Smooth muscle cell (in vitro differentiated cells): Measurements from ENCODE around the gene FOXO6. TPM values are rescaled to one million over a fixed set of nuclear protein-coding genes. Genes with fewer than 3 reads are reported as not detected.
A peak's percentile ranks its signal among the peaks of the same experiment; 100 is the strongest.

Experiments used
- DNase-seq: peaks from one replicate; lab custom pipeline; 2025; ENCODE audit not compliant: unreplicated experiment; lab: John Stamatoyannopoulos, UW
- H2AFZ ChIP-seq: fragments of 200-600 bp; sonication (generic); 2 replicates; pipeline ENCODE4 v1.6.0; 2016; ENCODE audit warnings: antibody characterized with exemption, low read depth, mild to moderate bottlenecking
- H3F3A ChIP-seq: fragments of 200-600 bp; sonication (generic); 2 replicates; pipeline ENCODE4 v1.6.0; 2017; ENCODE audit warnings: antibody characterized with exemption, low read depth
- H3K27ac ChIP-seq: fragments of 200-600 bp; sonication (generic); 2 replicates; pipeline ENCODE4 v1.5.1; 2016; ENCODE audit warnings: low read depth, mild to moderate bottlenecking
- H3K27me3 ChIP-seq: fragments of 200-600 bp; sonication (generic); 2 replicates; pipeline ENCODE4 v1.6.1; 2016; ENCODE audit warnings: low read depth, mild to moderate bottlenecking
- H3K36me3 ChIP-seq: fragments of 200-600 bp; sonication (generic); 2 replicates; pipeline ENCODE4 v1.5.1; 2016; ENCODE audit warnings: low read depth
- H3K4me1 ChIP-seq: fragments of 200-600 bp; sonication (generic); 2 replicates; pipeline ENCODE4 v1.5.1; 2016; ENCODE audit warnings: low read depth
- H3K4me2 ChIP-seq: fragments of 200-600 bp; sonication (generic); 2 replicates; pipeline ENCODE4 v1.6.0; 2016; ENCODE audit warnings: mild to moderate bottlenecking
- H3K4me3 ChIP-seq: fragments of 200-600 bp; sonication (generic); 2 replicates; pipeline ENCODE4 v1.5.1; 2016; ENCODE audit warnings: mild to moderate bottlenecking
- H3K79me2 ChIP-seq: fragments of 200-600 bp; sonication (generic); 2 replicates; pipeline ENCODE4 v1.6.0; 2016; ENCODE audit warnings: low read depth, mild to moderate bottlenecking
- H3K9ac ChIP-seq: fragments of 200-600 bp; sonication (generic); 2 replicates; pipeline ENCODE4 v1.6.0; 2016; ENCODE audit warnings: low read depth
- H3K9me3 ChIP-seq: fragments of 200-600 bp; sonication (generic); replicated peaks from 2 replicates; pipeline ENCODE4 v1.5.1; 2016; ENCODE audit warnings: low read depth
- H4K20me1 ChIP-seq: fragments of 200-600 bp; sonication (generic); 2 replicates; pipeline ENCODE4 v1.6.0; 2016; ENCODE audit warnings: low read depth
- WGBS: methylation state at CpG from one replicate; pipeline ENCODE4 v1.1.7; 2016; ENCODE audit warnings: low lambda C conversion rate; 5-methylcytosine and 5-hydroxymethylcytosine counted together
- polyA plus RNA-seq: library from polyadenylated mRNA; unstranded; fragments of >200 nt; fragmentation: Nextera tagmentation; extraction: Ambion mirVana; gene quantifications from 2 replicates; pipeline ENCODE4 v1.2.1, GENCODE V29; 2016
- total RNA-seq: library from RNA; depleted of rRNA; stranded (reverse); fragments of >200 nt; gene quantifications from 2 replicates; pipeline ENCODE4 v1.2.3, GENCODE V29; 2014
- TF ChIP-seq, protein P1 (sequence below): fragments of 200-600 bp; sonication (generic); IDR thresholded peaks from 2 replicates; pipeline ENCODE4 v1.5.1; 2017; ENCODE audit warnings: borderline replicate concordance, mild to moderate bottlenecking, antibody characterized with exemption; ENCODE audit not compliant: insufficient read depth, poor library complexity, severe bottlenecking

The FOXO6 gene
- total and polyA plus RNA-seq, 2 experiments from 2014 or later: 0.85 to 1.7 TPM

DNA sequence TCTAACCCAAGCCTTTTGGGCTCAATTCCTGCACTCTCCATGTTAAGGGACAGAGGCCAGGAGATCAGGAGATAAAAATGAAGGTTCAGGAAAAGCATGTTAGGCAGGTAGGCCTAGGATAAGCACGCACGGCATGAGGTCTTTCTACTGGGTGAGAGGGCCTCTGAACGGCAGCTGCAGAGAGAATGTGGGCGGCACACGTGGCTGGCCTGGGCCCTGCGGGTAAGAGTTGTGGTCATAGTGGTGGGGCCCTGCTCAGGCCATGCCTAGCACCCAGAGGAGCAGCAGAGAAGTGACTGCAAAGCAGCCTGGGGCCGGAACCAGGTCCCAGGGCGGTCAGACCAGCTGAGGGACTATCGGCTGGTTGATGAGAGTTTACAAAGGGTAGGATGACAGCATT, 7.5 kb upstream of the FOXO6 start:
- Histone ChIP-seq H3K4me3 (no peak overlapping the region), H3K4me1 (peaks cover 19% of the 10 kb centered on the region), H3K79me2 (no peaks in the 10 kb centered on the region), H4K20me1 (no peaks in the 10 kb centered on the region), H3F3A (no peaks in the 10 kb centered on the region), H3K27me3 (no peaks in the 10 kb centered on the region), H3K9me3 (no peaks in the 10 kb centered on the region), H3K27ac (no peak overlapping the region), H2AFZ (no peak overlapping the region), H3K9ac (no peak overlapping the region), H3K4me2 (peak overlapping the region; percentile 64), H3K36me3 (no peaks in the 10 kb centered on the region)
- 33% methylated on average over 9 of the region's 9 CpGs for WGBS
- DNase-seq: no peak
- TF ChIP-seq, protein P1, sequence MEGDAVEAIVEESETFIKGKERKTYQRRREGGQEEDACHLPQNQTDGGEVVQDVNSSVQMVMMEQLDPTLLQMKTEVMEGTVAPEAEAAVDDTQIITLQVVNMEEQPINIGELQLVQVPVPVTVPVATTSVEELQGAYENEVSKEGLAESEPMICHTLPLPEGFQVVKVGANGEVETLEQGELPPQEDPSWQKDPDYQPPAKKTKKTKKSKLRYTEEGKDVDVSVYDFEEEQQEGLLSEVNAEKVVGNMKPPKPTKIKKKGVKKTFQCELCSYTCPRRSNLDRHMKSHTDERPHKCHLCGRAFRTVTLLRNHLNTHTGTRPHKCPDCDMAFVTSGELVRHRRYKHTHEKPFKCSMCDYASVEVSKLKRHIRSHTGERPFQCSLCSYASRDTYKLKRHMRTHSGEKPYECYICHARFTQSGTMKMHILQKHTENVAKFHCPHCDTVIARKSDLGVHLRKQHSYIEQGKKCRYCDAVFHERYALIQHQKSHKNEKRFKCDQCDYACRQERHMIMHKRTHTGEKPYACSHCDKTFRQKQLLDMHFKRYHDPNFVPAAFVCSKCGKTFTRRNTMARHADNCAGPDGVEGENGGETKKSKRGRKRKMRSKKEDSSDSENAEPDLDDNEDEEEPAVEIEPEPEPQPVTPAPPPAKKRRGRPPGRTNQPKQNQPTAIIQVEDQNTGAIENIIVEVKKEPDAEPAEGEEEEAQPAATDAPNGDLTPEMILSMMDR: no peak

DNA sequence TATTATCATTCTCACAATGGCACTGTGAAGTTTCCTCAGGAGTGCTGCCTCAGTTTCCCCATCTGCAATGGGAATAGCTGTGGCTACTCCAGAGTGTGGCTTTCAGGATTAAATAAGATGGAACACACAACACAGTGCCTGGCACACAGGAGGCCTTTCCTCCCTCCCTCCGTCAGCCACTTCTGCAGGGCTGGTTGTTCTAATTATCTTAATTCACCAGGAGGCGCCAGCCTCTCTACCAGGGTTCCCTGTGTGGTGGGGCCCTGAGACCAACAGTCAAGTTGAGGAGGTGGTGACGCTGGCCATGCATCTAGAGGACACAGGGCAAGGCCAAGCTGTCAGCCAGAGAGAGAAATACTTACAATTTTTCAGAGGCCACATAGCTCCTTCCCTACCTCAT, 6.3 kb upstream of the FOXO6 start:
- Histone ChIP-seq H3K27ac (no peak overlapping the region), H3K79me2 (no peaks in the 10 kb centered on the region), H2AFZ (no peak overlapping the region), H3K4me3 (no peak overlapping the region), H3K9ac (no peak overlapping the region), H3K9me3 (no peaks in the 10 kb centered on the region), H3K36me3 (no peaks in the 10 kb centered on the region), H4K20me1 (no peaks in the 10 kb centered on the region), H3F3A (no peaks in the 10 kb centered on the region), H3K27me3 (no peaks in the 10 kb centered on the region), H3K4me2 (no peak overlapping the region), H3K4me1 (peaks cover 21% of the 10 kb centered on the region)
- 93% methylated on average over 3 of the region's 3 CpGs for WGBS
- TF ChIP-seq, protein P1: no peak
- no peak for DNase-seq

DNA sequence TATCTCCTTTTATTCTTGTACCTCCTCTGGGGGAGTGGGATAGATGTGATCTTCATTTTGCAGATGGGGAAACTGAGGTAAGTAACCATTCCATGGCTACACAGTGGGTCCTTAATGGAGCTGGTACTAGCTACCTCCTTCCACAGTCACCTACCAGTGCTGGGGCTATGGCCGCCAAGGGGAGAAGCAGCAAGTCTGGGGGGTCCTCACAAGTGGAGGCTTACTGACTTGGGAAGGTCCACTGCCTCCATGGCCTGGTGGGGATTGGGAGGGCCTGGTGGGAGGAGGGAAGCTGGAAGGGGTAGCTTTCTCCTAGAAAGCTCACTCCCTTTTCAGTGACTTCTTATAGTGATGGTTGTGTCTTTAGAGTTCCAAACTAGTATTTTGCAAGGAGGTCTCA, 5.9 kb upstream of the FOXO6 start:
- Histone ChIP-seq H3K27me3 (no peaks in the 10 kb centered on the region), H3K27ac (no peak overlapping the region), H3K4me3 (no peak overlapping the region), H4K20me1 (no peaks in the 10 kb centered on the region), H3K9me3 (no peaks in the 10 kb centered on the region), H3K36me3 (no peaks in the 10 kb centered on the region), H2AFZ (no peak overlapping the region), H3K79me2 (no peaks in the 10 kb centered on the region), H3K4me1 (peaks cover 22% of the 10 kb centered on the region), H3F3A (no peaks in the 10 kb centered on the region), H3K4me2 (no peak overlapping the region), H3K9ac (no peak overlapping the region)
- WGBS: 85% methylated on average over 1 of the region's 1 CpG
- TF ChIP-seq, protein P1: no peak
- DNase-seq: no peak

DNA sequence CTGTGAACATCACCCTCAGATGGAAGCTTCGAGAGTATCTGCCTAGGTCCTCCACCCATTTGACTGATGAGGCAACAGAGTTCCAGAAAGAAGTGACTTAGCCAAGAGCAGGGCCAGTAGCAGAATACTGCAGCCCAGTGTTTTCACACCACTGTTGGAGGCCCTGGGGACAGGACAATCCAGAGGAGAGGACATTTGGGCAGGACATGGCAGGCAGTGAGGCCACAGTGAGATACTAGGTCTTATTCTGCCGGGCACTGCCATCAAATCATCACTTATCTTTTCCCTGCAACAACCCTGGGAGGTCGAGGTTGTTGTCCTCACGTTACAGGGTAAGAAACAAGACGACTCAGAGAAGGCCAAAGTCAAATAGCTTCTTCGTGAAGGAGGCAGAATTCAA, 5.5 kb upstream of the FOXO6 start:
- 83% methylated on average over 6 of the region's 6 CpGs for WGBS
- Histone ChIP-seq H3K9ac (no peak overlapping the region), H3K4me2 (no peak overlapping the region), H3K27ac (no peak overlapping the region), H3K9me3 (no peaks in the 10 kb centered on the region), H4K20me1 (no peaks in the 10 kb centered on the region), H3F3A (no peaks in the 10 kb centered on the region), H2AFZ (no peak overlapping the region), H3K36me3 (no peaks in the 10 kb centered on the region), H3K27me3 (no peaks in the 10 kb centered on the region), H3K4me1 (peaks cover 25% of the 10 kb centered on the region), H3K4me3 (no peak overlapping the region), H3K79me2 (no peaks in the 10 kb centered on the region)
- DNase-seq: no peak
- TF ChIP-seq, protein P1: no peak
